Measurements from ENCODE around the gene CD79A.

The CD79A gene

DNA sequence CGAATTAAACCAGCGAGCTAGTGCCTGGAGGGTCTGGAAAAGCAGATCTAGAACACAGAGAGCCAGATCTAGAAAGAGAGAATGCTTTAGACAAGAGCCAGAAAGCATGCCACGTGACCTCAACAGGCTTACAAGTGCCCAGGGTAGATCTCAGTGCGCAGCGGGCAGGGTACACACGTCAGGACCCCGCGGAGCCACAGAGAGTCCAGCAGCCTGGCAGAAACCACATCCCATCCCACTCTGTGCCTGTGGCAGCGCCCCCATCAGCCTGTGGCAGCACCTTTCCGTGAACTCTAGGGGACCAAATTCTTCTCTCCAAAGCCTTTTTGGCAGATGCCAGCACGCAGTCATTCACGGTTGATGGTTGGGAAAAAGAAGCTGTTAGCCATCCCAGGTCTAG is 11.8 kb downstream of the CD79A start:
- TF ChIP-seq, protein P1, sequence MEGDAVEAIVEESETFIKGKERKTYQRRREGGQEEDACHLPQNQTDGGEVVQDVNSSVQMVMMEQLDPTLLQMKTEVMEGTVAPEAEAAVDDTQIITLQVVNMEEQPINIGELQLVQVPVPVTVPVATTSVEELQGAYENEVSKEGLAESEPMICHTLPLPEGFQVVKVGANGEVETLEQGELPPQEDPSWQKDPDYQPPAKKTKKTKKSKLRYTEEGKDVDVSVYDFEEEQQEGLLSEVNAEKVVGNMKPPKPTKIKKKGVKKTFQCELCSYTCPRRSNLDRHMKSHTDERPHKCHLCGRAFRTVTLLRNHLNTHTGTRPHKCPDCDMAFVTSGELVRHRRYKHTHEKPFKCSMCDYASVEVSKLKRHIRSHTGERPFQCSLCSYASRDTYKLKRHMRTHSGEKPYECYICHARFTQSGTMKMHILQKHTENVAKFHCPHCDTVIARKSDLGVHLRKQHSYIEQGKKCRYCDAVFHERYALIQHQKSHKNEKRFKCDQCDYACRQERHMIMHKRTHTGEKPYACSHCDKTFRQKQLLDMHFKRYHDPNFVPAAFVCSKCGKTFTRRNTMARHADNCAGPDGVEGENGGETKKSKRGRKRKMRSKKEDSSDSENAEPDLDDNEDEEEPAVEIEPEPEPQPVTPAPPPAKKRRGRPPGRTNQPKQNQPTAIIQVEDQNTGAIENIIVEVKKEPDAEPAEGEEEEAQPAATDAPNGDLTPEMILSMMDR (IDR thresholded peaks at IDR 0.05; ENCODE audit: low read depth, low read length, missing control alignments), result no peak
- DNase-seq (ENCODE audit: extremely low read depth, low read depth), result no peak
- no peak overlapping the region for H3K4me3 ChIP-seq (replicated peaks; ENCODE audit: low read depth, low read length)

- TF ChIP-seq, protein P1 (IDR thresholded peaks at IDR 0.05; ENCODE audit: low read depth, low read length, missing control alignments), result no peak
- no peak overlapping the region for H3K4me3 ChIP-seq (replicated peaks; ENCODE audit: low read depth, low read length)
- no peak for DNase-seq (ENCODE audit: extremely low read depth, low read depth)
These were observed 12.8 kb downstream of the CD79A start for GRCh38 chr19:41889896-41890295.

DNA sequence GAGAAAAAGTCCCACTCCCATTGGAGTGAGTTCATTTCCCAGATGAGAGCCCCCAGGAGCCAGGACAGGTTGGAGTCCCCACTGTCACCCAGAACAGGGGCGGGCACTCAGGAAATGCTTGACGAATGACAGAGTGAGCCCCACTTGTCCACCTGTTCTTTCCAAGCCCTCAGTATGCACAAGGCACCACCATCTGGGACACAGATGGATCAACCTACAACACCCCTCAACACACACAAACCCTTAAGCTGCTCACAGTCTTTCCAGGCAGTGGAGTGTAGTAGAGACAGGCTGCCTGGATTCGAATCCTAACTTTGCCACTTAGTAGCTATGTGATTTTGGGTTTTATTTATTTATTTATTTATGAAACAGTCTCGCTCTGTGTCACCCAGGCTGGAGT is 13.9 kb downstream of the CD79A start:
- no peak for DNase-seq (ENCODE audit: extremely low read depth, low read depth)
- TF ChIP-seq, protein P1 (IDR thresholded peaks at IDR 0.05; ENCODE audit: low read depth, low read length, missing control alignments), result no peak
- H3K4me3 ChIP-seq (replicated peaks; ENCODE audit: low read depth, low read length), result no peak overlapping the region

DNA sequence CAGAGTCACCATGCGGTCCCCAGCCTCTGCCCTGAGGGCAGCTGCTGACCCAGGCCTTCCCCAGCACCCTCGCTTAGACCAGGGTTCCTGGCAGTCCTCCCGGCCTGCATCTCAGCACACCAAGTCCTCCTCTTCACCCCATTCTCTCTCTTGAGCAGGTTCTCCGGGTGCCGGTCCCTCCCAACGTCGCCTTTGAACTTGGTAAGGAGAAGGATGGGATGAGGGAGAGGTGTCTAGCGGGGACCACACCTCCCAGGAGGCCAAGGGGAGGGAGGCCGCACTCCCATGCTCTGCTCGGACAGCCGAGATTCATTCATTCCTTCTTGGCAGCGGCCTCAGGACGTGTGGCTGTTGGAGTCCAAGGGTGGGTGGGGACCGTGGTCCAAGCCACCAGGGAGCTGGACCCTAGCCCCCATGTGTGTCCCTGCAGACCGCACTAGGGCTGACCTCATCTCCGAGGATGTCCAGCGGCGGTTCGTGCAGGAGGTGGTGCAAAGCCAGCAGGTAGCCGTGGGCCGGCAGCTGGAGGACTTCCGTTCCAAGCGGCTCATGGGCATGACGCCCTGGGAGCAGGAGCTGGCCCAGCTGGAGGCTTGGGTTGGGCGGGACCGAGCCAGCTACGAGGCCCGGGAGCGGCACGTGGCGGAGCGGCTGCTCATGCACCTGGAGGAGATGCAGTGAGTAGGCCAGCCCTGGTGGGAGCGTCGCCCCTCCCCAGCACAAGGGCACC is 15.3 kb downstream of the CD79A start:
- H3K4me3 ChIP-seq (replicated peaks; ENCODE audit: low read depth, low read length), result no peak overlapping the region
- no peak for DNase-seq (ENCODE audit: extremely low read depth, low read depth)
- TF ChIP-seq, protein P1 (IDR thresholded peaks at IDR 0.05; ENCODE audit: low read depth, low read length, missing control alignments), result no peak

- DNase-seq (ENCODE audit: extremely low read depth, low read depth), result no peak
- TF ChIP-seq, protein P1 (IDR thresholded peaks at IDR 0.05; ENCODE audit: low read depth, low read length, missing control alignments), result peak; percentile 29
- no peak overlapping the region for H3K4me3 ChIP-seq (replicated peaks; ENCODE audit: low read depth, low read length)
These were observed 16.8 kb downstream of the CD79A start for GRCh38 chr19:41893899-41894298.

GRCh38 chr19:41894350-41894749 is 17.3 kb downstream of the CD79A start:
- TF ChIP-seq, protein P1 (IDR thresholded peaks at IDR 0.05; ENCODE audit: low read depth, low read length, missing control alignments), result no peak
- no peak for DNase-seq (ENCODE audit: extremely low read depth, low read depth)
- no peak overlapping the region for H3K4me3 ChIP-seq (replicated peaks; ENCODE audit: low read depth, low read length)

Data from HFF-Myc (cell line).